DND-41 (cell line): ENCODE data around the gene CD79A.

ENCODE experiments used
- ATAC-seq: fragments of 200-7000 bp; cut with Tn5 transposase; 3 replicates; pipeline ENCODE4 v1.9.1; 2021; ENCODE audit warnings: low read depth; ENCODE audit not compliant: insufficient read depth
- DNase-seq: peaks from one replicate; pipeline ENCODE4 v3.0.0-alpha.2; 2020
- H2AFZ ChIP-seq: 2 replicates; pipeline ENCODE4 v1.6.0; 2012; ENCODE audit warnings: low read depth, low read length
- H3K27ac ChIP-seq: 2 replicates; pipeline ENCODE4 v1.5.1; 2012; ENCODE audit warnings: low read length, inconsistent platforms
- H3K27me3 ChIP-seq: fragments of 200-600 bp; sonication (generic); 2 replicates; pipeline ENCODE4 v1.6.0; 2012; ENCODE audit warnings: low read length, mild to moderate bottlenecking, inconsistent platforms; ENCODE audit not compliant: insufficient read depth, poor library complexity
- H3K36me3 ChIP-seq: 2 replicates; pipeline ENCODE4 v1.5.1; 2012; ENCODE audit warnings: low read length, inconsistent platforms; ENCODE audit not compliant: insufficient read depth
- H3K4me1 ChIP-seq: 2 replicates; pipeline ENCODE4 v1.5.1; 2012; ENCODE audit warnings: mild to moderate bottlenecking, low read length; ENCODE audit not compliant: insufficient read depth
- H3K4me2 ChIP-seq: 2 replicates; pipeline ENCODE4 v1.6.0; 2012; ENCODE audit warnings: mild to moderate bottlenecking, moderate library complexity, low read length, inconsistent platforms; ENCODE audit not compliant: insufficient read depth
- H3K4me3 ChIP-seq, 2 experiments: fragments of 200-600 bp in 1 of 2; shearing (Covaris generic) in 1 of 2; 2 replicates each; pipeline ENCODE4 v1.5.1; 2012 to 2016; ENCODE audit warnings: inconsistent platforms in 2 of 2, low read length in 2 of 2, mild to moderate bottlenecking in 2 of 2, low read depth in 1 of 2, moderate library complexity in 1 of 2
- H3K79me2 ChIP-seq: 2 replicates; pipeline ENCODE4 v1.6.0; 2012; ENCODE audit warnings: low read length, inconsistent platforms; ENCODE audit not compliant: insufficient read depth
- H3K9ac ChIP-seq: 2 replicates; pipeline ENCODE4 v1.6.0; 2012; ENCODE audit warnings: low read depth, mild to moderate bottlenecking, inconsistent platforms, low read length, moderate library complexity
- H3K9me3 ChIP-seq: 2 replicates; pipeline ENCODE4 v1.5.1; 2012; ENCODE audit warnings: low read length, moderate library complexity, mild to moderate bottlenecking, inconsistent platforms; ENCODE audit not compliant: insufficient read depth, severe bottlenecking
- H4K20me1 ChIP-seq: 2 replicates; pipeline ENCODE4 v1.6.0; 2012; ENCODE audit warnings: low read length; ENCODE audit not compliant: insufficient read depth
- CTCF ChIP-seq: IDR thresholded peaks from 2 replicates; pipeline ENCODE4 v1.5.1; 2012; ENCODE audit warnings: borderline replicate concordance, low read length, moderate library complexity, mild to moderate bottlenecking; ENCODE audit not compliant: poor library complexity, severe bottlenecking; ENCODE audit errors: extremely low read depth
- EZH2 ChIP-seq: IDR thresholded peaks from 3 replicates; pipeline ENCODE4 v1.6.1; 2012; ENCODE audit warnings: borderline replicate concordance, low read depth, mild to moderate bottlenecking, moderate library complexity, low read length, inconsistent platforms; ENCODE audit not compliant: severe bottlenecking

The CD79A gene

GRCh38 chr19:41923045-41923788 is 46.1 kb downstream of the CD79A start:
- peaks cover 14% of the 10 kb centered on the region for H3K4me1 ChIP-seq
- H3K27me3 ChIP-seq: no peaks in the 10 kb centered on the region
- H3K9ac ChIP-seq: no peak overlapping the region
- DNase-seq: no peak
- no peak for ATAC-seq
- H3K36me3 ChIP-seq: peaks cover 5% of the 10 kb centered on the region; the same call in 1 of the 2 replicates
- no peaks in the 10 kb centered on the region for H3K79me2 ChIP-seq
- no peak overlapping the region for H2AFZ ChIP-seq
- TF ChIP-seq EZH2: no peak
- no peak for TF ChIP-seq CTCF
- peaks cover 16% of the 10 kb centered on the region; the same call in 1 of the 2 replicates for H4K20me1 ChIP-seq
- H3K4me3 ChIP-seq: no peak overlapping the region
- no peaks in the 10 kb centered on the region for H3K9me3 ChIP-seq
- H3K4me2 ChIP-seq: no peak overlapping the region
- no peak overlapping the region for H3K27ac ChIP-seq

- no peaks in the 10 kb centered on the region for H3K27me3 ChIP-seq
- no peak overlapping the region for H3K4me3 ChIP-seq
- peaks cover 22% of the 10 kb centered on the region for H3K4me1 ChIP-seq
- H3K27ac ChIP-seq: no peak overlapping the region
- H3K4me2 ChIP-seq: no peak overlapping the region
- no peak overlapping the region for H2AFZ ChIP-seq
- H3K36me3 ChIP-seq: no peaks in the 10 kb centered on the region; the same call in 1 of the 2 replicates
- H3K79me2 ChIP-seq: peaks cover 6% of the 10 kb centered on the region
- H3K9me3 ChIP-seq: no peaks in the 10 kb centered on the region
- DNase-seq (no peak), ATAC-seq (no peak)
- peaks cover 13% of the 10 kb centered on the region; the same call in 1 of the 2 replicates for H4K20me1 ChIP-seq
- no peak for TF ChIP-seq EZH2
- no peak for TF ChIP-seq CTCF
- H3K9ac ChIP-seq: no peak overlapping the region
These were observed 47.4 kb downstream of the CD79A start for GRCh38 chr19:41924151-41925145.

GRCh38 chr19:41925208-41926003 is 48.3 kb downstream of the CD79A start:
- peaks cover 4% of the 10 kb centered on the region; the same call in 1 of the 2 replicates for H3K36me3 ChIP-seq
- H3K9ac ChIP-seq: no peak overlapping the region
- DNase-seq: no peak
- H3K9me3 ChIP-seq: no peaks in the 10 kb centered on the region
- no peak overlapping the region for H2AFZ ChIP-seq
- no peak for ATAC-seq
- no peak overlapping the region for H3K27ac ChIP-seq
- no peak overlapping the region for H3K4me2 ChIP-seq
- H3K79me2 ChIP-seq: peaks cover 6% of the 10 kb centered on the region
- no peaks in the 10 kb centered on the region for H3K27me3 ChIP-seq
- no peak overlapping the region for H3K4me3 ChIP-seq
- peaks cover 9% of the 10 kb centered on the region; the same call in 1 of the 2 replicates for H4K20me1 ChIP-seq
- TF ChIP-seq CTCF (no peak), EZH2 (no peak)
- peaks cover 32% of the 10 kb centered on the region for H3K4me1 ChIP-seq
